HG02970 (cell line): Measurements from ENCODE around the gene ELP4.

ENCODE experiments used
- ATAC-seq: cut with Tn5 transposase; IDR thresholded peaks from one replicate; pipeline ENCODE4 v1.9.1; 2021; ENCODE audit warnings: mild to moderate bottlenecking, moderate library complexity, moderate number of reproducible peaks; ENCODE audit not compliant: unreplicated experiment, low FRiP score

The ELP4 gene

DNA sequence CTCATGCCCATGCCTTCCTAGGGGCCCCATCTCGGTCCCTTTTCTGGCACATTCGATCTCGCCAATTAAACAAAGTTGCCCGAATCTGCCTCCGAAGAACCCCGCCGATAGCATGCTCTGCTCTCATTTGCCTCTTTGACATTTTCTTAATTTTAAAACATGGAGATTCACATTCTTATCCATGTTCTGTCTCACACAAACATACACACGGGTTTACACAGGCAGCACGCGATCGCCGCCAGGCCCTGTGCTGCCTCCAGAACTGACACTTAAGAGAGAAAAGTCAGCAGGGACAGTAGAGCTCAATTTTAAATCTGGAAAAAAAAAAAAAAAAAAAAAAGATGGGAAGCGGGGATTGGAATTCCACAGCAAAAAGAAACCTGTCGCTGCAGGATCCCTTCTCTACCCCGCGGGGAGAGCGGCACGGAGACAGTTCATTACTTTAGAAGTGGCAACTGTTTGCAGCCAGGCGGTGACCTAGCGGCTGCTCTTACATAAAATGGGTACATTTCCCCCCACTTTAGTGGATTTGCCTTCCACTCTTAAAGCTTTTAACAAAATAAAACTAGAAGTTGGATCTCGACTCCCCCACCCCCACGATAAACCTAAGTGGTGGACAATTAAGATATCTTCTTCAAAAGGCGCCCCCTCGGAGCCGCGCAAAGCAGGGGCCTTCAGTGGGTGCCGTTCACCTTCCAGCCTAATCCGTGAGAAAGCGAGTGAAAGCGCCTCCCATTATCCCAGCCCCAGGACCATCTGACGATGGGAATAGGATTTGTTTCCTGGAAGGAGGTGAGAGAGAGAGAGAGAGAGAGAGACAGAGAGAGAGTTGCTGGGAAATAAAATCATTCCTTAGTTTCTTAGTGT lies 287.9 kb downstream of the ELP4 start:
- ATAC-seq, result no peak

DNA sequence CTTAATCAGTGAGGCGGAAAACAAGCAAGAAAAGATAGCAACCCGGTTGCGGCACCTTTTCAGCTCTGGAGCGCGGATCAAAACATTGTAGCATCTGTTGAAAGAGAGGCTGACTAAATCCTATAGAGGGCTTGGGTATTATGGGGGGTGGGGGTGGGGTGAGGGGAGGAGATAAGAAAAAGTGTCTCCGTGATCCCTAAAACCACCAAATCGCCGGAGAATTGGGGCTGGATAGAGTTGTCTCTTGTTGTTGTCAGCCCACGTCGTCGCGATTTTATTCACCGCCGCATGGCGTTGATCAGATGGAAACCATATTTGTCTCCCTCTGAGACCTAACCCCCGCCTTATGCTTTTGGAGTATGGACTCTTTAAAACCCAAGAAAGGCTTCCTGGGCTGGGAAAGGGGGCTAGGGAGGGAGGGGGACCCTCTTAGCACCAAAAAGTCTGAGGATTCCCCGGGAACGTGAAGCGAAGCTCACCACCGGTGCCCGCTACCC lies 288.5 kb downstream of the ELP4 start:
- ATAC-seq, result no peak

GRCh38 chr11:31798554-31799434 lies 289.2 kb downstream of the ELP4 start:
- no peak for ATAC-seq

- ATAC-seq, result no peak
Observed at GRCh38 chr11:31799435-31800397, 290.1 kb downstream of the ELP4 start.

GRCh38 chr11:31800398-31801265 lies 291.1 kb downstream of the ELP4 start:
- ATAC-seq, result no peak

DNA sequence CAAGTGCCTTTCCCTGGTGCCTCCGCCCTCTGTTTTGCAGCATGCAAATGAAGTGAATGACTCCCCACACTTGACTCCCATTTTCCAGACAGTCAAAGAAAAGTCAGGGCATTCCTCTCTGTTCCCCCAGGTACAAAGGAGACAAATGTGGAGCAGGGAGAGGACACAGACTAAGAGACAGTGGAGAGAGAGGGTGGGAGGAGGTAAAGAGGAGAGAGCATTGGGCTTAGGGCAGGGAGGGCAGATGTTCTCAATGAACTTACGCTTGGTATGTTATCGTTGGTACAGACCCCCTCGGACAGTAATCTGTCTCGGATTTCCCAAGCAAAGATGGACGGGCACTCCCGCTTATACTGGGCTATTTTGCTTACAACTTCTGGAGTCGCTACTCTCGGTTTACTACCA lies 291.7 kb downstream of the ELP4 start:
- no peak for ATAC-seq

- no peak for ATAC-seq
Observed at GRCh38 chr11:31802000-31802551, 292.5 kb downstream of the ELP4 start.

DNA sequence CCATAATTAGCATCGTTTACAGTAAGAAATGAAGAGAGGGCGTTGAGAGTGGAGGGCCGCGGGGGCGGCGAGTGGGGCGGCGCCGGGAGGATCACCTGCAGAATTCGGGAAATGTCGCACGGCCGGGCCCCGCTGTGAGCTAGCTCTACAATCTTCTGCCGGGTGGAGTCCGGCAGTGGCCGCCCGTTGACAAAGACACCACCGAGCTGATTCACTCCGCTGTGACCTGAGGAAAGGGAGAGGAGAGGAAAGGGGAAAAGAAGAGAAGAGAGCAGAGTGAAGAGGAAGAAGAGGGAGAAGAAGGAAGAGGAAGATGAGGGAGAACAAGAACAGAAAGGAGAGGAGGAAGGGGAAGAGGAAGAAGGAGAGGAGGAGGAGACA lies 293.0 kb downstream of the ELP4 start:
- ATAC-seq, result no peak

GRCh38 chr11:31802990-31803812 lies 293.6 kb downstream of the ELP4 start:
- ATAC-seq, result no peak

GRCh38 chr11:31803813-31804311 lies 294.3 kb downstream of the ELP4 start:
- ATAC-seq, result no peak

- no peak for ATAC-seq
Observed at GRCh38 chr11:31804312-31805036, 294.9 kb downstream of the ELP4 start.

- ATAC-seq, result no peak
Observed at GRCh38 chr11:31805037-31805628, 295.6 kb downstream of the ELP4 start.

DNA sequence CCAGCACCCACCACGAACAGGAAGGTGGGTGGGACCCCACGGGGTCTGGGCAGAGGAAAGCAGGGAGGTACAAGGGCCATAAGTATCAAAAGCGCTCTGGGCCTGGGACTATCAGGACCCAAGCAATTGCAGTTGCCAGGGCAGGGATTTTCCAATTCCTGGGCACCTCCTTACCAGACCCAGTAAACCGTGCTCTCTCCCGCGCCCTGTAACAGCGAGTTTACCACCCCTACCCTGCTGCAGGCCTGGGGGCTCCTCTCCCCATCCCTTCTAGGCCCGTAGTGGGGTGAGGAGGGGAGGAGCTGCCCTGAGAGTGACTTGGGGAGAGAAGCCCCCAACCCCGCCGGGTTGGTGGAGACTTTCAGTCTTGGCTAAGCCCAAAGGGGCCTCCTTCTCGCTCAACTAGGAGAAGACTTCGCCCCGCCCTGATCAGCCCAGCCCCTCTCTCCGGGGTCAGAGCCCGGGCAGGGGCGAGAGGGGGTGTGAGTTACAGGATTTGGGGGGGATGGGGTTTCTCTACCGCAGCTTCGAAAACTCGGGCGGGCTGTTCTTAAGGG lies 296.1 kb downstream of the ELP4 start:
- ATAC-seq, result no peak

GRCh38 chr11:31806186-31806927 lies 296.8 kb downstream of the ELP4 start:
- no peak for ATAC-seq

DNA sequence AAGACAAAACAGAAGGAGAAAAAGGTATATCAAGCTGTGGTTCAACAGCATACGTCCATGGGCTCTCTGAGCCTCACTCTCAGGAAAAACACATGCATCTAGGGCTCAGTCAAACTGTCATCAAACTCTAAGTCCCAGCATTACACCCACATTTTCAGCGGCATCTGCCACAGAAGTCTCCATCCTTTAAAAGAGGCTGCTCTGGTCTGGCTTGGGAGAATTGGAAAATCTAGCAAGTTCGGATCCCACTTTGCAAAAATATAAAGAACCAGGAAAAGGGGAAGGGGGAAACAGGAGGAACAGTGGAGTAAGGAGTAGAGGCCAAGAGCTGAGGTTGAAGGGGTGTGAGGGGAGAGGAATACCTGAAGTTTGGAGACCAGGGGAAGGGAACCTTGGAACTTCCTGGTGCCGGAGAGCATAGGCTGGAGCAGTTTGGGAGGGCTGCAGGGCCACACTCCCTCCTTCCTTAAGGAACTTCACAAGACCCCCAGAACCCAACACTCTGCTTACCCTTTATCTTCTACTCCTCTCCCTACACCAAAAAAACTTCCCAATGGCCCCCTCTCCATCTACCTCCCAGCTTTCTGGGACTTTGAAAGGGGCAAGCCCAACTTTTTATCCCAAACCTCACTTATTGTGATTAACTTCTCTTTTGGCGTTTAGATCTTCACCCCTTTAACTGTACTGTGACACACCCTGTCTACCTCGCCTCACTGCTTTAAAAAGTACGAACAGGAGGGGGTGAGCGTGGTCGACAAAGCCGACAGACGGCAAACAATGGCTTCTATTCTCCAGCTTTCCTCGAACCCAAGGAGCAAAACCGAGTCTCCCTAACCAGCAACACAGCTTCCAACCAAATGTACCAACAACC lies 297.6 kb downstream of the ELP4 start:
- no peak for ATAC-seq
